Islet of Langerhans (tissue), 1 donor: ENCODE measurements around the gene ADRA2B.

Experiments
- FAIRE-seq: peaks from one replicate; lab custom pipeline; 2011; peaks lifted over from hg19 to GRCh38; lab: Jason Lieb, UNC

Gene ADRA2B

GRCh38 chr2:96136129-96136720 lies 19.9 kb upstream of the ADRA2B start:
- no peak for FAIRE-seq

- FAIRE-seq, result no peak
Measured at GRCh38 chr2:96135621-96136020, 19.2 kb upstream of the ADRA2B start.

- no peak for FAIRE-seq
Measured at GRCh38 chr2:96135171-96135570, 18.8 kb upstream of the ADRA2B start.

GRCh38 chr2:96134421-96134820 lies 18.1 kb upstream of the ADRA2B start:
- no peak for FAIRE-seq

- no peak for FAIRE-seq
Measured at GRCh38 chr2:96131813-96132745, 15.7 kb upstream of the ADRA2B start.

- FAIRE-seq, result no peak
Measured at GRCh38 chr2:96131152-96131812, 14.9 kb upstream of the ADRA2B start.

- FAIRE-seq, result no peak
Measured at GRCh38 chr2:96130483-96130882, 14.1 kb upstream of the ADRA2B start.

- FAIRE-seq, result no peak
Measured at GRCh38 chr2:96129528-96130120, 13.3 kb upstream of the ADRA2B start.

- FAIRE-seq, result no peak
Measured at GRCh38 chr2:96128456-96128855, 12.1 kb upstream of the ADRA2B start.

GRCh38 chr2:96124406-96125265 lies 8.3 kb upstream of the ADRA2B start:
- FAIRE-seq, result no peak

- no peak for FAIRE-seq
Measured at GRCh38 chr2:96123936-96124335, 7.6 kb upstream of the ADRA2B start.

GRCh38 chr2:96123290-96123689 lies 6.9 kb upstream of the ADRA2B start:
- FAIRE-seq, result no peak

- no peak for FAIRE-seq
Measured at GRCh38 chr2:96122391-96122790, 6.0 kb upstream of the ADRA2B start.

GRCh38 chr2:96121414-96121813 lies 5.0 kb upstream of the ADRA2B start:
- FAIRE-seq, result no peak

- FAIRE-seq, result no peak
Measured at GRCh38 chr2:96120991-96121390, 4.6 kb upstream of the ADRA2B start.

- FAIRE-seq, result no peak
Measured at GRCh38 chr2:96120091-96120720, 3.8 kb upstream of the ADRA2B start.

GRCh38 chr2:96119389-96119751 lies 3.0 kb upstream of the ADRA2B start:
- FAIRE-seq, result no peak

GRCh38 chr2:96118698-96119388 lies 2.5 kb upstream of the ADRA2B start:
- FAIRE-seq, result no peak

- no peak for FAIRE-seq
Measured at GRCh38 chr2:96117701-96118588, 1.6 kb upstream of the ADRA2B start.
